Type B pancreatic cell (in vitro differentiated cells): Measurements from ENCODE around the gene KCNN2. TPM values are rescaled to one million over a fixed set of nuclear protein-coding genes. Genes with fewer than 3 reads are reported as not detected.
"Not testable (repeated sequence)": the region's sequence is repeated elsewhere in the genome, so short reads cannot be mapped to it uniquely, and the experiment has no call there.

Experiments used
- DNase-seq: peaks from one replicate; pipeline ENCODE4 v3.0.0; 2021; ENCODE audit warnings: mixed read lengths; ENCODE audit not compliant: unreplicated experiment; ENCODE audit errors: extremely low spot score
- H3K27ac Mint-ChIP-seq: 2 replicates; pipeline ENCODE4 v1.8.0; 2021; ENCODE audit warnings: mild to moderate bottlenecking, mixed read lengths
- H3K27me3 Mint-ChIP-seq: 2 replicates; pipeline ENCODE4 v1.8.0; 2021; ENCODE audit warnings: mixed read lengths
- H3K36me3 Mint-ChIP-seq: 2 replicates; pipeline ENCODE4 v1.8.0; 2021; ENCODE audit warnings: mixed read lengths
- H3K4me1 Mint-ChIP-seq: one replicate; pipeline ENCODE4 v1.8.0; 2021; ENCODE audit warnings: mixed read lengths; ENCODE audit not compliant: unreplicated experiment
- H3K4me3 Mint-ChIP-seq: 2 replicates; pipeline ENCODE4 v1.8.0; 2021; ENCODE audit warnings: mild to moderate bottlenecking, mixed read lengths
- H3K9me3 Mint-ChIP-seq: 2 replicates; pipeline ENCODE4 v1.8.0; 2021; ENCODE audit warnings: mixed read lengths
- CTCF ChIP-seq: fragments of 200-600 bp; sonication (generic); conservative IDR thresholded peaks from 2 replicates; pipeline ENCODE4 v1.5.0; 2021; ENCODE audit warnings: antibody characterized with exemption, mild to moderate bottlenecking
- total RNA-seq: library from RNA; stranded (reverse); gene quantifications from 2 replicates; pipeline ENCODE4 v1.2.1, GENCODE V29; 2021; ENCODE audit warnings: low replicate concordance

The KCNN2 gene
- total RNA-seq, 1 donor from 2014 or later: 12.5 TPM

- no peak overlapping the region for H3K4me3 Mint-ChIP-seq
- TF ChIP-seq CTCF: no peak
- H3K27ac Mint-ChIP-seq: no peak overlapping the region
- DNase-seq: no peak
- no peaks in the 10 kb centered on the region for H3K4me1 Mint-ChIP-seq
- no peaks in the 10 kb centered on the region for H3K9me3 Mint-ChIP-seq
- H3K36me3 Mint-ChIP-seq: no peaks in the 10 kb centered on the region
- no peaks in the 10 kb centered on the region for H3K27me3 Mint-ChIP-seq
These were observed 58.1 kb downstream of the KCNN2 start for GRCh38 chr5:114419959-114420358.

- DNase-seq: no peak
- H3K27ac Mint-ChIP-seq: no peak overlapping the region
- no peaks in the 10 kb centered on the region for H3K9me3 Mint-ChIP-seq
- no peaks in the 10 kb centered on the region for H3K36me3 Mint-ChIP-seq
- TF ChIP-seq CTCF: no peak
- H3K27me3 Mint-ChIP-seq: no peaks in the 10 kb centered on the region
- H3K4me1 Mint-ChIP-seq: no peaks in the 10 kb centered on the region
- no peak overlapping the region for H3K4me3 Mint-ChIP-seq
These were observed 65.3 kb downstream of the KCNN2 start for GRCh38 chr5:114427204-114427603.

- H3K4me3 Mint-ChIP-seq: no peak overlapping the region
- H3K4me1 Mint-ChIP-seq: no peaks in the 10 kb centered on the region
- H3K27me3 Mint-ChIP-seq: no peaks in the 10 kb centered on the region
- peaks cover 3% of the 10 kb centered on the region for H3K36me3 Mint-ChIP-seq
- no peak for DNase-seq
- no peak for TF ChIP-seq CTCF
- no peaks in the 10 kb centered on the region for H3K9me3 Mint-ChIP-seq
- H3K27ac Mint-ChIP-seq: no peak overlapping the region
These were observed 68.7 kb downstream of the KCNN2 start for GRCh38 chr5:114430532-114430931.

- H3K9me3 Mint-ChIP-seq, DNase-seq, H3K4me1 Mint-ChIP-seq, H3K27me3 Mint-ChIP-seq, H3K4me3 Mint-ChIP-seq, H3K27ac Mint-ChIP-seq, H3K36me3 Mint-ChIP-seq: not testable (repeated sequence)
These were observed 70.8 kb downstream of the KCNN2 start for GRCh38 chr5:114432684-114433083.

GRCh38 chr5:114434396-114435219 lies 72.7 kb downstream of the KCNN2 start:
- DNase-seq: no peak
- Mint-ChIP-seq H3K27ac (no peak overlapping the region), H3K27me3 (no peaks in the 10 kb centered on the region), H3K36me3 (peaks cover 3% of the 10 kb centered on the region), H3K4me3 (no peak overlapping the region), H3K4me1 (no peaks in the 10 kb centered on the region), H3K9me3 (no peaks in the 10 kb centered on the region)
- no peak for TF ChIP-seq CTCF

- H3K27me3 Mint-ChIP-seq: no peaks in the 10 kb centered on the region
- peaks cover 3% of the 10 kb centered on the region for H3K36me3 Mint-ChIP-seq
- H3K4me3 Mint-ChIP-seq: no peak overlapping the region
- H3K9me3 Mint-ChIP-seq: no peaks in the 10 kb centered on the region
- no peaks in the 10 kb centered on the region for H3K4me1 Mint-ChIP-seq
- no peak for TF ChIP-seq CTCF
- DNase-seq: no peak
- H3K27ac Mint-ChIP-seq: no peak overlapping the region
These were observed 73.3 kb downstream of the KCNN2 start for GRCh38 chr5:114435220-114435481.
